NCI-H748 treated with DMSO at 0.1 percent for 48 hours (cell line): ENCODE data around the gene ENKD1.
A peak's percentile ranks its signal among the peaks of the same experiment; 100 is the strongest.
"Not testable (repeated sequence)": the region's sequence is repeated elsewhere in the genome, so short reads cannot be mapped to it uniquely, and the experiment has no call there.

Source experiments
- DNase-seq: peaks from one replicate; lab custom pipeline; 2025; lab: John Stamatoyannopoulos, UW

The ENKD1 gene

GRCh38 chr16:67666559-67667452 is at the start of gene ENKD1, which contains the start of gene C16orf86:
TSS of gene ENKD1 (minus strand) at chr16:67666750. CDS start at chr16:67666442, 308 bp downstream.
TSS of gene C16orf86 (plus strand) at chr16:67666814. CDS start at chr16:67666971, 157 bp downstream.
- DNase-seq = peak; percentile 52

- DNase-seq = no peak
Observed at GRCh38 chr16:67716097-67716496, 49.5 kb upstream of the ENKD1 start.

- no peak for DNase-seq
Observed at GRCh38 chr16:67714522-67714921, 48.0 kb upstream of the ENKD1 start.

GRCh38 chr16:67713647-67714273 is 47.2 kb upstream of the ENKD1 start:
- DNase-seq = no peak

GRCh38 chr16:67710607-67711006 is 44.1 kb upstream of the ENKD1 start:
- DNase-seq = no peak

GRCh38 chr16:67709050-67709449 is 42.5 kb upstream of the ENKD1 start:
- no peak for DNase-seq

GRCh38 chr16:67708368-67708771 is 41.8 kb upstream of the ENKD1 start:
- no peak for DNase-seq

GRCh38 chr16:67707790-67708189 is 41.2 kb upstream of the ENKD1 start:
- DNase-seq = no peak

- DNase-seq = no peak
Observed at GRCh38 chr16:67707210-67707609, 40.7 kb upstream of the ENKD1 start.

- DNase-seq = no peak
Observed at GRCh38 chr16:67704110-67704509, 37.6 kb upstream of the ENKD1 start.

- no peak for DNase-seq
Observed at GRCh38 chr16:67703626-67704025, 37.1 kb upstream of the ENKD1 start.

GRCh38 chr16:67702130-67702529 is 35.6 kb upstream of the ENKD1 start:
- no peak for DNase-seq

- no peak for DNase-seq
Observed at GRCh38 chr16:67701420-67701819, 34.9 kb upstream of the ENKD1 start.

- no peak for DNase-seq
Observed at GRCh38 chr16:67699265-67699664, 32.7 kb upstream of the ENKD1 start.

GRCh38 chr16:67697422-67698185 is 31.1 kb upstream of the ENKD1 start:
- no peak for DNase-seq

GRCh38 chr16:67694611-67695010 is 28.1 kb upstream of the ENKD1 start:
- no peak for DNase-seq

GRCh38 chr16:67693517-67694285 is 27.2 kb upstream of the ENKD1 start:
- DNase-seq = not testable (repeated sequence)

- no peak for DNase-seq
Observed at GRCh38 chr16:67685388-67686112, 19.0 kb upstream of the ENKD1 start.

- DNase-seq = no peak
Observed at GRCh38 chr16:67683767-67684166, 17.2 kb upstream of the ENKD1 start.

- DNase-seq = no peak
Observed at GRCh38 chr16:67679935-67680897, 13.7 kb upstream of the ENKD1 start.
